ENCODE data around the gene FAM114A1. TPM values are rescaled to one million over a fixed set of nuclear protein-coding genes. Genes with fewer than 3 reads are reported as not detected.
"Not testable (repeated sequence)": the region's sequence is repeated elsewhere in the genome, so short reads cannot be mapped to it uniquely, and the experiment has no call there.

FAM114A1 gene
- total RNA-seq, 1 experiment from 2014 or later, result 32.0 TPM

DNA sequence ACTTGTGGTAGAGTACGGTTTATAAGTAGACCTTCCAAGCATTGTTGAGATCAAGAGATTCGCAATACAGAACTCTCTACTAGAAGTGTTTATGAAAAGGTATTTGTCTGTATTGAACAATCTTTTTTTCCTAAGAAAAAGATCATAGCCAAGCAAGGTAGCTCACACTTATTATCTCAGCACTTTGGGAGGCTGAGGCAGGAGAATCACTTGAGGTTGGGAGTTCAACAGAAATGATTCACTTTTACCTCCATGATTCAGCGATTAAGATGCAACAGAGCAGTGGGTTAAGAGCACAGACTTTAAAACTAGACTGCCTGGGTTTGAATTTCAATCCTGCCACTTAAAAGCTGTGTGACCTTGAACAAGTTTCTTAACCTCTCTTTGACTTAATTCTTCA is 90.3 kb downstream of the FAM114A1 start:
- no peak for ATAC-seq
- BruUV-seq (replicated peaks), result no TSS peak
- in situ Hi-C loops (cut with HindIII; ENCODE audit: low pct_unique_long_range_greater_than_20kb, low sequenced_read_pairs), result no loop called here

GRCh38 chr4:38958453-38959190 is 91.0 kb downstream of the FAM114A1 start:
- ChIA-PET POLR2A (no interaction called here), CTCF (no interaction called here)
- no peaks in the 10 kb centered on the region for H3K4me1 ChIP-seq (ENCODE audit: control insufficient read depth, insufficient read depth, low read length)
- no peaks in the 10 kb centered on the region for H3K9me3 ChIP-seq (ENCODE audit: control insufficient read depth, insufficient read depth, low read depth, low read length)
- no peak overlapping the region for H3K4me3 ChIP-seq (ENCODE audit: low read depth in 2 of 2, low read length in 2 of 2)
- H3K27ac ChIP-seq (ENCODE audit: low read length), result no peak overlapping the region
- no peak for TF ChIP-seq CTCF (IDR thresholded peaks at IDR 0.05)
- TF ChIP-seq SIN3A (IDR thresholded peaks at IDR 0.05; ENCODE audit: borderline replicate concordance, insufficient read depth, low read depth, low read length), result no peak
- no peak for TF ChIP-seq TCF7L2 (IDR thresholded peaks at IDR 0.05; ENCODE audit: low read depth, low read length)
- no peak for TF ChIP-seq POLR2AphosphoS5 (IDR thresholded peaks at IDR 0.05; ENCODE audit: low read depth, low read length)
- no peak for TF ChIP-seq REST (IDR thresholded peaks at IDR 0.05; ENCODE audit: insufficient read depth in 1 of 2, low read depth in 2 of 2, low read length in 1 of 2)
- intact Hi-C loops (cut with micrococcal nuclease; ENCODE audit: unreplicated experiment) (no loop called here), in situ Hi-C loops (cut with HindIII; ENCODE audit: low pct_unique_long_range_greater_than_20kb, low sequenced_read_pairs) (no loop called here)
- BruUV-seq (replicated peaks), result no TSS peak
- DNase-seq (ENCODE audit: low read depth, low spot score) (no peak), ATAC-seq (no peak)
- no peaks in the 10 kb centered on the region for H3K27me3 ChIP-seq (ENCODE audit: control insufficient read depth, insufficient read depth, low read length)
- no peaks in the 10 kb centered on the region for H3K36me3 ChIP-seq (ENCODE audit: control insufficient read depth, insufficient read depth, low read length)

More for the DNA sequence above, 90.3 kb downstream of the FAM114A1 start:
- Histone ChIP-seq H3K36me3 (ENCODE audit: control insufficient read depth, insufficient read depth, low read length) (no peaks in the 10 kb centered on the region), H3K27me3 (ENCODE audit: control insufficient read depth, insufficient read depth, low read length) (no peaks in the 10 kb centered on the region), H3K4me3 (ENCODE audit: low read depth in 2 of 2, low read length in 2 of 2) (no peak overlapping the region), H3K9me3 (ENCODE audit: control insufficient read depth, insufficient read depth, low read depth, low read length) (no peaks in the 10 kb centered on the region), H3K4me1 (ENCODE audit: control insufficient read depth, insufficient read depth, low read length) (no peaks in the 10 kb centered on the region), H3K27ac (ENCODE audit: low read length) (no peak overlapping the region)
- intact Hi-C loops (cut with micrococcal nuclease; ENCODE audit: unreplicated experiment), result no loop called here
- ChIA-PET POLR2A (no interaction called here), CTCF (no interaction called here)
- DNase-seq (ENCODE audit: low read depth, low spot score), result no peak
- TF ChIP-seq REST (IDR thresholded peaks at IDR 0.05; ENCODE audit: insufficient read depth in 1 of 2, low read depth in 2 of 2, low read length in 1 of 2), result no peak
- TF ChIP-seq SIN3A (IDR thresholded peaks at IDR 0.05; ENCODE audit: borderline replicate concordance, insufficient read depth, low read depth, low read length), result no peak
- TF ChIP-seq POLR2AphosphoS5 (IDR thresholded peaks at IDR 0.05; ENCODE audit: low read depth, low read length), result no peak
- TF ChIP-seq TCF7L2 (IDR thresholded peaks at IDR 0.05; ENCODE audit: low read depth, low read length), result no peak

- H3K36me3 ChIP-seq (ENCODE audit: control insufficient read depth, insufficient read depth, low read length); in situ Hi-C loops (cut with HindIII; ENCODE audit: low pct_unique_long_range_greater_than_20kb, low sequenced_read_pairs); H3K9me3 ChIP-seq (ENCODE audit: control insufficient read depth, insufficient read depth, low read depth, low read length); BruUV-seq (replicated peaks); H3K4me3 ChIP-seq (ENCODE audit: low read depth in 2 of 2, low read length in 2 of 2); H3K4me1 ChIP-seq (ENCODE audit: control insufficient read depth, insufficient read depth, low read length); H3K27me3 ChIP-seq (ENCODE audit: control insufficient read depth, insufficient read depth, low read length); H3K27ac ChIP-seq (ENCODE audit: low read length); ATAC-seq; intact Hi-C loops (cut with micrococcal nuclease; ENCODE audit: unreplicated experiment); CTCF ChIA-PET; POLR2A ChIA-PET; DNase-seq (ENCODE audit: low read depth, low spot score): not testable (repeated sequence)
Observed at GRCh38 chr4:38959248-38959647, 91.6 kb downstream of the FAM114A1 start.
